DLD1 (cell line): Measurements from ENCODE around the gene ANAPC2.

Source experiments
- in situ Hi-C: cut with HindIII; loops from 2 replicates; pipeline ENCODE4 v1.10.0; 2017; ENCODE audit warnings: low sequenced_read_pairs

The ANAPC2 gene

DNA sequence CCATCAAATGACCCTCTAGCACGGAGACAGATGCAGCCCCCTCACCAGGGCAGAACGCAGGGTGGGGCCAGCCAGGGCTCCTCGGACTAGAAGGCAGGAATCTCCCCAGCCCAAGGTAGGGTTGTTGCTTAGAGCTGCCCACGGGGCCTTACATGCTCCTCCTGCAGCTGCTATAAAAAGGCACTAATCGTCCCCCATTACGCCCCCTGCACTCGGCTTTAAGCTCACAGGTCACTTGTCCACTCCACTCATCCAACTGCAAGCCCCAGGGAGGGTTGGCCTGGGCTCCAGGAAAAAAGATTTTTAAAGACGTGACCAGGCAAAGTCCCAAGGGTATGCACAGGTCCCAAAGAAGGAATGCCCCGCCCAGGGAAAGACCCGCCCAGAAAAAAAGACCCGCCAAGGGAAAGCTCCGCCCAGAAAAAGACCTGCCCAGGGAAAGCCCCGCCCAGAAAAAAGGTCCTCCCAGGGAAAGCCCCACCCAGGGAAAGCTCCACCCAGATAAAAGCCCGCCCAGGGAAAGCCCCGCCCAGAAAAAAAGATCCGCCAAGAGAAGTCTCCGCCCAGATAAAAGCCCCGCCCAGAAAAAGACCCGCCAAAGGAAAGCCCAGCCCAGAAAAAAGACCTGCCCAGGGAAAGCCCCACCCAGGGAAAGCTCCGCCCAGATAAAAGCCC is 38.3 kb downstream of the ANAPC2 start:
- in situ Hi-C loops = loop anchor here (25.0 kb wide), 1 partner anchor 338 kb away; the partner anchor contains the start of gene RABL6

DNA sequence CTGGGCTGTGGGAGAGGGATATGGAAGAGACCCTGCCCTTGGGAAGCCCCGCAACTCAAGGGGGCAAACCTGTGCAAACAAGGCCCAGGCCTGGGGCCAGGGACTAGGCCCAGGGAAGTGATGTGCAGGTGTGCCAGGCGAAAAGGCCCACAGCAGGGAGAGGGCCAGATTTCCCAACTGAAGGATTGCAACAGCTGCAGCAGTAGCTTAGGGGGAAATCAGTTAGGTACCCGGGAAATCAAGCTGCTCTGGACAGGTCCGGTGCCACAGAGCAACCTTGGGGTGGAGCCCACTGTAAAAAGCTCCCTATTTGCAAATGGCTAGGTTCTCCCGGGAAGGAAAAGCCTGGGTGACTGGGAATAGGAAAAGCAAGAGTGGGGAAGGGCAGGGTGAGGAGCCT is 39.0 kb downstream of the ANAPC2 start:
- in situ Hi-C loops = no loop called here

- in situ Hi-C loops = no loop called here
Measured at GRCh38 chr9:137148661-137149060, 39.7 kb downstream of the ANAPC2 start.

- in situ Hi-C loops = no loop called here
Measured at GRCh38 chr9:137148242-137148641, 40.1 kb downstream of the ANAPC2 start.

GRCh38 chr9:137147793-137148160 is 40.6 kb downstream of the ANAPC2 start:
- in situ Hi-C loops = no loop called here

DNA sequence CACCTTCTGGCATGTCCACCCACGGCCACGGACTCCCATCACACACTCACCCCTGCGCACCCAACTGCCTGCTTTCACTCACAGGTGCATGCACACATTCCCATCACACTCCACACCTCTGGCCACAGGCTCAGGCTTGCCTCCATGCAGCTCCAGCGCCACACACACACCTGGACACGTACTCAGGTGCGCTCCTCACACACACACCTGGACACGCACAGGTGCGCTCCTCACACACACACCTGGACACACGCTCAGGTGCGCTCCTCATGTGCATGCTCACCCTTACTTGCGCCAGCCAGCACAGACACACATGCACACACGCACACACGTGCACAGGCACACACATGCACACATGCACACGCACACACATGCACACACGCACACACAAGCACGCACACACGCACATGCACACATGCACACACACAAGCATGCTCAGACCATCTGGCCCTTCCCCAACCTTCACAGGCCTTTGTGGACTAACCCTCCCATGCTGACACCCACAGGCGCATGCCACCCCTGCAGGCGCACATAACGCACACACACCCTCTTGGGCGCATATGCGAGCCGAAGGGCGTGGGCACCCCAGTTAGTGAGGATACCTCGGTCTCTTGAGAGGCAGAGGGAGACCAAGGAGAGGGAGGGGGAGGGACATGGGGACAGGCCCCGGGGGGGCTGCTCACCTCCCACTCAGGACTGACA is 41.1 kb downstream of the ANAPC2 start:
- in situ Hi-C loops = no loop called here

DNA sequence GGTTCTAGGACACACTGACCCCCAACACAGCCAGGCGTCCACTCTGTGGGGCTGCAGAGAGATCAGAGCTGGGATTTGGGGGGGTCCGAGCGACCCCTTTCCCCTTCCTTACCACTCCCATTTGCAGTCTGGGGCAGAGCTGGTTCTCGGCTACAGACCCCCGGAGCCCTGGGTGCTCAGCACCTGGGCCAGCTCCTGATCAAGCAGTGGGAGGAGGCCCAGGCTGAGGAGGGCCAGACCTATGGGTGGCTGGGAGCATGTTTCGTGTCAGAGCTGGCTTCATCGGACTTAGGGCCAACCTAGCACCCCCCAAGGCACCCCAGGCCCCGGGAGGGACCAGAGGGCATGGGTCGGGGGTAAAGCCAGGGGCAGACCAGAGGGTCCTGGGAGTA is 41.8 kb downstream of the ANAPC2 start:
- in situ Hi-C loops = no loop called here

DNA sequence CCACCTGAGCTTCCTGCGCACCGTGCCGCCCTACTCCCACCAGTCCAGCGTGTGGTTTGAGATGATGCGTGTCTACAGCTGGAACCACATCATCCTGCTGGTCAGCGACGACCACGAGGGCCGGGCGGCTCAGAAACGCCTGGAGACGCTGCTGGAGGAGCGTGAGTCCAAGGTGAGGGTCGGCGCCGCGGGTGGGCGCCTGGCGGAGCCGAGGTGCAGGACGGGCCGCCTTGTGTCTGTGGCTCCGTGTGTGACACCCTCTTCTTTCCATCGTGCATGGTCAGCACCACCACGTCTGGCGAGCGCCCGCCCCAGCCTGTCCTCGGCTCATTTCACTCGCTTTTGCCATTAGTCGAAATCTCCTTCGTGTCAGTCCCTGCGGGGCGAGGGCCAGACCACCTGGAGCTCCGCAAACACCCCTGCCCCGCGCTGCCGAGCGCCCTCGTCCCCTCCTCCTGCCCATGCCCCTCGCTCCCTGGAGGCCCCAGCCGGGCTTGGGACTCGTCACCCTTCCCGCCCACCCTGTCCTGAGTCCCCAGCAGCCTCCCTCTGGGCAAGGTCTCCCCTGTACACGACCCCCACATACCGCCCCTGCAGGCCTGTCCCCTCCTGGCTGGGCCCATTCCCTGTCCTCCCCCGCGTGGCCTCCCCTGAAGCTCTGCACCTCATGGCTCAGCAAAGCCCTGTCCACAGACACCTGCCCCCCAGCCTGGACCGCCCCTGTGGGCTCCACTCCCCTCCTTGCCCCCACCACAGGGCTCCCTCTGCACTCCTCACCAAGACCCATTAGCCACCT is 42.4 kb downstream of the ANAPC2 start:
- in situ Hi-C loops = no loop called here

DNA sequence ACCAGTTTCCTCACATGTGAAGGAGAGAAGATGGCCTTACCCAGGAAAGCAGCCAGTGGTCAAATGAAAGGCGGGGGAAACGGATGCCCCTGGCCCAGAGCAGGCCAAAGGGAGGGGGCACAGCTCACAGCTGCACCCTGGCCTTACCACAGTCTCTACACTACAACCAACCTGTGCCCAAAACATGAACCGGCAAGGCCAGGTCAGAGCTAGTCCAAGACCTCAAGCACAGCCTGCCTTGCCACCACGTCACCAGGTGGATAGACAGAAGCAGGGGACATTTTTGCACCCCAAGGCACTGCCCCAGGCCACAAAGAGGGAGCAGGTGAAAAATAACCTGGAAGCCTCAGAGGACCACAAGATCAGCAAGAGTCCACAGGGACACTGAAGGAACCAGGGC is 44.9 kb downstream of the ANAPC2 start:
- in situ Hi-C loops = no loop called here

- in situ Hi-C loops = no loop called here
Measured at GRCh38 chr9:137141976-137142936, 46.1 kb downstream of the ANAPC2 start.

DNA sequence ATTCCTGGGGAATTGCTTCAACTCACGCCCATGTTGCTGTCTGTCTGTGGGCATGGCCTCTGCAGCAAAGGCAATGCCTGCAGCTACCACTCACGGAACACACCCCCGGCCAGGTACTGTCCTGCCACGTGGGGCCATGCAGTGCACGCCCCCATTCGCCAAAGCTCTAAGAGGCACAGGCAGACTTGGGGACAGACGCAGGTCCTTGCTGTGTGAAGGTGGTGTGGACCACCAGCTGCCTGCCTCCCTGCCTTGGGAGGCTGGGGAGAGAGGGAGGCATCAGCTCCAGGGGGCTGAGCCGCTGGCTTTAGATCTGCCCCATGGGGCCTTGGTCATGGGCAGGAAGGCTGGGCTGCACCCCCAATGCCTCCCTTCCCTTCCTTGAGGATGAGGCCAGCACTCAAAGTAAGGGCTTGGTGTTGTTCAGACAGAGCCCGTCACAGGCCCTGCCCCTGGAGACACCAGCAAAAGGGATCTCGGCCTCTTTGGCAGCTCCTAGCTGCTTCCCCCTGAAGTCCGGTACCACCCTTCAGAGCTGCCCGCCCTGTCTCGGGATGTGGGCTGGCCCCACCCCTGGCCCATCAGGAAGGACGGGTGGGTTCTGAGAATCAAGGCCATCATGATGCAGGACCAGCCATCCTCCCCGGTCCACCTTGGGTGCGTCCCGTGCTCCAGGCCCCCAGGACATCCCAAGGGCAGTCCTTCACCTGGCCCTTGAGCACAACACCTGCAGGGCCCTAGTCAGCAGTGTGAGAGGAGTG is 47.1 kb downstream of the ANAPC2 start:
- in situ Hi-C loops = no loop called here

DNA sequence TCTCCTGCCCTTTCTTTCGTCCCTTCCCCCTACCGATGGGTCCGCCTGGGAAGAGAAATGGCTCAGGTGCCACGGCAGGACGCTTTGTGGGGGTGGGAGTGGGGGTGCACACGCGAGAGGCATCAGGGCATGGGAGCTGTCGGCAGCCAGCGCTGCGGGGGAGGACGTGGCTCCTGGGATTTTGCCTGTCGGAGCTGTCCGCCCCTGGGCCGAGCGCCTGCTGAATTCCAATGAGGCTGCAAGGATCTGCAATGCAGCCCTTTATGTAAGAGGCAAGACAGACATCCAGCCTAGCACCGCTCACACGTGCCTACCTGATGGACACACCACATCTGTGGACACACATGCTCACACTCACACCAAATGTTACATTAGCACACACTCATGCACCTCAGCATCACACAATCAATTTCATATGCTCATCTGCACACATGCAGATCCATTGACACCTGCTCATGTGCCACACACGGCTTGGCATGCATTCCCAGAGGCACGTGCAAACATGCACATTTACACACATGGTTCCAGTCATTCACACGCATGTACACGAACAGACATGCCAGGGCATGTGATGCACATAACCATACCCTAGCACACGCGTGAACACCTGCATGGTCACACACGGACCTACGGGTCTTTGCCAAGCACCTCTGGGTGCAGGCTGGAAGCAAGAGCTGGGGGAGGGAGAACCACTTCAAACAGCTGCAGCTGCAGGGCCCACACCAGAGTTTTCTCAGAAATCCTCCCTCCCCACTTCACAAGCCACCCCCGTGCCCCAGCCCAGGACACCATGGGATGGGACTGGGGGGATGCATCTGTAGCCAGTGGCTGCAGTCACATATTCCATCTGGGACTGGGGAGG is 48.0 kb downstream of the ANAPC2 start:
- in situ Hi-C loops = no loop called here

- in situ Hi-C loops = no loop called here
Measured at GRCh38 chr9:137139468-137140150, 48.8 kb downstream of the ANAPC2 start.

- in situ Hi-C loops = no loop called here
Measured at GRCh38 chr9:137138722-137139467, 49.5 kb downstream of the ANAPC2 start, which contains the start of gene GRIN1. GRIN1 (plus strand) TSS chr9:137139154; CDS start chr9:137139487, 333 bp downstream.

GRCh38 chr9:137138058-137138721 is 50.2 kb downstream of the ANAPC2 start:
- in situ Hi-C loops = no loop called here

- in situ Hi-C loops = no loop called here
Measured at GRCh38 chr9:137136881-137137607, 51.3 kb downstream of the ANAPC2 start.
